Embryonic facial prominence (tissue), 1 donor: ENCODE data around the gene EME1.
"Not testable (repeated sequence)": the region's sequence is repeated elsewhere in the genome, so short reads cannot be mapped to it uniquely, and the experiment has no call there.

ENCODE experiments used
- DNase-seq: peaks from one replicate; pipeline ENCODE4 v3.0.0-alpha.2; 2016; ENCODE audit errors: extremely low spot score

EME1 gene

DNA sequence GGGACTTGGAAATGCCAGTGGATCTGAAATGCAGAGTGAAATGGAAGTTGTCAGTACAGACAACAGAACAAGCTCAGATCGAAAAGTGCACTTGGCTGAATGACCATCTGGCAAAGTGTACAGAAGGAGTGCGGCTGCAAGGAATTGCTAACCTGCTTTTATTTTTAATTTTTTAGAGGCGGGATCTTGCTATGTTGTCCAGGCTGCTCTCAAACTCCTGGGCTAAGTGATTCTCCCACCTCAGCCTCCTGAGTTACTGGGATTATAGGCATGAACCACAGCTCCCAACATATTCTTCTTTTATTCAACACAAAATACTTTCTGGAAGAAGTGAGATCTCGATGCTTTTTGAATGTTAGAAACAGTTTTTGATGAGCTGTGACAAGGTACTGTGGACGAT, 20.7 kb downstream of the EME1 start:
- no peak for DNase-seq

DNA sequence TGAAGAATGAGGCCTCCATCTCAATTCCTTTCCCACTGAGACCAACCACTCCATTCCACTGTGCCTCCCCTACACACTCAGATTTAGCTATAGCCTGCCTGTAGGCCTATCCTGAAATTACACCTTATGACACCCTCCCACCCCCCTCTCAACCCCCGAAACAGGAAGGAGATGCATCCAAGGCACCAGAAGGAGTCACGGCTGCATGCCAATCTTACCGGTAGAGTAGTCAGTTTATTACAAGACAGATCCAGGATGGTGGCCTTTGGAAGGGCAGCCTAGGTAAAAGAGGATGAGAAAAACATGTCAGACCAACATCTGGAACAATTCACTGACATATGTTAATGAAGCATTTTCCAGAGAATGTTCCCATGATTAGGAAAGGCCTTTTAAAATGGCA, 21.7 kb downstream of the EME1 start:
- DNase-seq = no peak

DNA sequence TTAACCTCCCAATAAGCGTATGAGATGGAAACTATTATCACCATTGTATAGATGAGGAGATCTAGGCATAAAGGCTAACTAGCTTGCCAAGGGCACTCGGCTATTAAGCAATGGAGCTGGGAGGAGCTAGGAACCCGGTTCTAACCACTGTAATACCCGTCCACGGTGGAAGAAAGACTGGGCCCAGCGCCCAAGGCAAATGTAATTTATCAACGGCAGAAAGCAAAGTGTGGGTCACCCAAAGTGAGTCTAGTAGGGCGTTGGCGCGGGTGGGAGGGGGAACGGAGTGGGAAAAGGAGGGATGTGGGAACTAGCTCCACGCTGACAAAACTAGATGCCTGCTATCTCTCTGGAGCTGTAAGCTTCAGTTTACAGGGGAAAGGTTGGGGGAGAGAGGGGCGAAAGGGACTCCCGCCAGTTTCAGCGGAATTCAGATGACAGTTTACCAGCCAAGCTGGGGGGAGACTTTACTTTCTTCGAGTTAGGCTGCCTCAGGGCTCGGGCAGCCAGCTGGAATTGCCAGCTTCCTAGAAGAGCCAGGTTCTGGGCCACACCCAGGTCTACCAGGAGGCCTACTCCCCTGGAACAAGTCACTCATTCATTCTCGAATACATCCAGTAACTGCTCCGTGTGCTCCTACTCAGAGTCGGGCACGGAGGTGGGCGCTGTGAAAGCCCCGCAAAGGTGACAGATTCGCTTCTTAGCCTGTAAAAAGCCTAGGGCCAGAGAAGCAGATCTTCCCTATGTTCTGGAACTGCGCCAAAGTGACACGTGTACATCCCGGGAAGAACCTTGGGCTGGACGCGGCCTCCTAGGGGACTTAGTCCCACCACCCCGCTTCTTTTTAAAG, 23.5 kb downstream of the EME1 start:
- DNase-seq = no peak

GRCh38 chr17:50397111-50397918, 24.3 kb downstream of the EME1 start, which contains the start of gene LRRC59:
LRRC59 (minus strand) TSS chr17:50397523; CDS start chr17:50397317, 206 bp downstream.
- DNase-seq = peak; percentile 77

GRCh38 chr17:50397919-50398285, 24.9 kb downstream of the EME1 start:
- no peak for DNase-seq

GRCh38 chr17:50398672-50399071, 25.6 kb downstream of the EME1 start:
- not testable (repeated sequence) for DNase-seq

DNA sequence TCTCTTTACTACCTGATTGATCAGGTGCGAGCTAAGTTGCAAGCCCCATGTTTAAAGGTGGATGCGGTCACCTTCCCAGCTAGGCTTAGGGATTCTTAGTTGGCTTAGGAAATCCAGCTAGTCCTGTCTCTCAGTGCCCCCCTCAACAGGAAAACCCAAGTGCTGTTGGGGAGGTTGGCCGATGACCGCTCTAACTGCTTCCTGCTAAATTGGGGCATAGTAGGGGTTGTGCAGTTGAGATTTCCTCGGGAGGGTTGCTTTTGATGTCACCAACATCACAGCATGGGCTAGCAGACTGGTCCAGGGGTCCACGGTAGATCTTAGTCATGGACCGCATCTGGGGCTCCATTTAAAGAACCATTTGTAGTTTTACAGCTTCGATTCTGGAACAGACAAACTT, 26.6 kb downstream of the EME1 start:
- DNase-seq = not testable (repeated sequence)

- DNase-seq = not testable (repeated sequence)
These were observed 32.3 kb downstream of the EME1 start for GRCh38 chr17:50405351-50405750.

GRCh38 chr17:50406578-50406977, 33.5 kb downstream of the EME1 start:
- no peak for DNase-seq

- DNase-seq = no peak
These were observed 34.9 kb downstream of the EME1 start for GRCh38 chr17:50407921-50408320.

DNA sequence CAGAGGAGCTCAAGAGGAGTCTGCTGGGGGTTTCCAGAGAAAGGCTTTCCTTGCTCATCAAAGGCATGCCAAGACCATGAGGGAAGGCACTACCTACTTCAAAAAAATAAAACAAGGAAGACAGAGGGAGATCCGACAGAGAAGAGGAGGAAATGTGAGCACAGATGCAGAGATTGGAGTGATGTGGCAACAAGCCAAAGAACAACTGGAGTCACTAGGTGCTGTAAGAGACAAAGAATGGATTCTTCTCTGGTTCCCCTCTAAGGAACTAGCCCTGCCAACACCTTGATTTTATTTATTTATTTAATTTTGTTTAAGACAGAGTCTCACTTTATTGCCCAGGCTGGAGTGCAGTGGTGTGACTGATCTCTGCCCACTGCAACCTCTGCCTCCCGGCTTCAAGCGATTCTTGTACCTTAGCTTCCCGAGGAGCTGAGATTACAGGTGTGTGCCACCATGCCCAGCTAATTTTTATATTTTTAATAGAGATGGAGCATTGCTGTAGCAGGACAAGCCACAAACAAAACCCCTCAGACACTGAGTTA, 39.2 kb downstream of the EME1 start:
- no peak for DNase-seq

- no peak for DNase-seq
These were observed 41.8 kb downstream of the EME1 start for GRCh38 chr17:50414808-50415207.

GRCh38 chr17:50419577-50419976, 46.5 kb downstream of the EME1 start:
- DNase-seq = not testable (repeated sequence)

GRCh38 chr17:50420419-50421112, 47.5 kb downstream of the EME1 start:
- no peak for DNase-seq

GRCh38 chr17:50421308-50422051, 48.5 kb downstream of the EME1 start:
- no peak for DNase-seq

DNA sequence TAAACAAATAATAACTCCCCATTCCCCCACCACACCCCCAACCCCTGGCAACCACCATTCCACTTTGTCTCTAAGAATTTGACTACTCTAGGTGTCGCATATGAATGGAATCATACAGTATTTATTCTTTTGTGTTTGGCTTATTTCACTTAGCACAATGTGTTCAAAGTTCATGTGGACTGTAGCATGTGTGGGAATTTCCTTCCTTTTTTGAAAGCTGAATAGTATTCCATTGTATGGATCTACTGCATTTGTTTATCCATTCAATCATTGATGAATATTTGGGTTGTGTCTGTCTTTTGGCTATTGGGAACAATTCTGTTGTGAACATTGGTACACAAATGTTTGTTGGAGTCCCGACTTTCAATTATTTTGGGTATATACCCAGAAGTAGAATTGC, 49.7 kb downstream of the EME1 start:
- DNase-seq = no peak

DNA sequence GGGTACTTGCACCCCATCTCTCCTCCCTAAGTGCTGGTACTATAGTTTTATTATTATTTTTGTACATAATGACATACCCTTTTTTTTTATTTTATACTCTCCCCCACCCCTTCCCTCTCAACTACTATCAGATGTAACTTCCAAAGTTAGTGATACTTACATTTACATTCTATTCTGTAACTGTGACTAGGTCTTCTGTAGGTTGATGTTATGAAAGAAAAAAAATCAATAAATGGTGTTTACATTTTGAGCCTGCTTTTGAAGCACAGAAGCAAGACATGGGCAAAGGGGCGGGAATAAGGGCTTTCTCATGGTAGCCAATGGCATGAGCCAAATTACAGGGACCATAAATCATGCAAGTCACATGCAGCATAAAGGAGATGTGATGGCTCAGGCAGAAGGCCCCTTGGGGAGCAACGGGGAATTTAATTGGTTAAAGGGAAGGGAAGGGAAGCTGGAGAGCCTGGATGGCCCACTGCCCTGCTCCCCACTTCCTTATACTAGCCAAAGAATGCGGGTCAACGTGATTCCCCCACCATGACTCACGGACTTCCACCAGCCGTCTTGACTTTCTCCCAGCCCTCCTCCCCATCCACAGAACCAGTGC, 50.6 kb downstream of the EME1 start:
- DNase-seq = no peak

DNA sequence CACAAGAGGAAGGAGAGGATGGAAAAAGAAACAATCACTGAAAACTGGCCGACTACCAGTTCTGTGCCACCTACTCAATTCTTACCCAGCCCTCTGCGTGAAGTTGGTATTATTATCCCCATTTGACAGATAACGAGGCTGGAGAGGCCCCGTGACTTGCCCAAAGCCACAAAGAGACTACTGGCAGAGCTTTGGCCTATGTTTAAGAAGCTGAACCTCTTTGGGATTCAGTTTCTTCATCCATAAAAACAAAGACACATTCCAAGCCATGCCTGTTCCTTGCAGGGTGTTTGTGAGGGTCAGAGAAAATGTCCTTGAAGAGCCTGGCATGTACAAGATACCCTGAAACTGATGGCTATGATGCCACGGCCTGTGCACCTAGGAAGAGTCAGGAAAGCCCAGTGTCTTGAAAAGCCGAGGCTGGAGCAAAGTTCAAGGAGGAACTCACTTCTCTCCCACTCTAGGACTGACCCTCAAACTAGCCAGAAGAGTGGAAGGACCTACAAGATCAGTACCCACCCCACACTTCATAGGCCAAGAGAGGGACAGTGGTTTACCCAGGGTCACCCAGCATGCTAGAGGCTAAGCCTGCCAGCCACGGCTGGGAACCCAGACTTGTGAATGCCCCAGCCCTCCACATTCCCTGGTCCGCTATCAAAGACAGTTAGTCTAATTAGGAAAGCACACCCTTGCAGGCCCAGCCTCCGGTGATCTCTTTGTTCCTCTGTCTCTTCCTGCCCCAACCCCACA, 51.4 kb downstream of the EME1 start:
- no peak for DNase-seq

DNA sequence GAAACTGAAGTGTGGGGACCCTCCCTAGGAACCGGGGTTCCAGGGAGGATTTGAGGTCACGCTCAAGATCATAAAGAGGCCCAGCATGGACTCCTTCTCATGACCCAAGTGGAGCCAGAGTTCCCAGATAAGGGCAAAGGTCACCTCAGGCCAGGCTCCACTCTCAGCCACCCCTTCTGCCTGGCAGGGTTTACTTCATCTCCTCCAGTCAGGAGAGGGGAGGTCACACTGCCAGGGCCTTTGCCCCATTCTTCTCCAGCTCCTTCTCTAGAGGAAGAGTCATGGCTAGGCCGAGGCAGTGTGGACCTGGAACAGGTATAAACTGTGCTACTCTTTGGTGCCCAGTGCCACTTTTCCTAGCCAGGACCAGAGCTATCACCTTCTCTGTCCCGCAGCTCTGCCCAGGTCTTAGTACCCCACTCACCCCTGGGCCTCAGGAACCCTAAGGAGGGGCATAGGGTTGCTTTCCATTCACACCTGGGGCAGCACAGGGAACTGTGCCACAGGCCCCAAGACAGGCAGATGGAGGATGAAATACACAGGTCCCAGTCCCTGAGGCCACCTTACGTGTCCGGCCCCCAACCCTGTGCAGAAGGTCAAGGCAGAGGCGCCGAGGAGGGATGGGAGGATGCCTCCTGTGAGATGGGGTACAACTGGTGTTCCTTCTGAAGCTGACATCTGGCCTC, 52.1 kb downstream of the EME1 start:
- no peak for DNase-seq
